Colon (tissue), 2 donors: ENCODE results near the gene QRICH2.
"Not testable (repeated sequence)": the region's sequence is repeated elsewhere in the genome, so short reads cannot be mapped to it uniquely, and the experiment has no call there.

Experiments
- FAIRE-seq: peaks from 2 replicates; lab custom pipeline; 2012; peaks lifted over from hg19 to GRCh38; lab: Jason Lieb, UNC
- donor health status: control.
- donor health status: control.

QRICH2 gene

DNA sequence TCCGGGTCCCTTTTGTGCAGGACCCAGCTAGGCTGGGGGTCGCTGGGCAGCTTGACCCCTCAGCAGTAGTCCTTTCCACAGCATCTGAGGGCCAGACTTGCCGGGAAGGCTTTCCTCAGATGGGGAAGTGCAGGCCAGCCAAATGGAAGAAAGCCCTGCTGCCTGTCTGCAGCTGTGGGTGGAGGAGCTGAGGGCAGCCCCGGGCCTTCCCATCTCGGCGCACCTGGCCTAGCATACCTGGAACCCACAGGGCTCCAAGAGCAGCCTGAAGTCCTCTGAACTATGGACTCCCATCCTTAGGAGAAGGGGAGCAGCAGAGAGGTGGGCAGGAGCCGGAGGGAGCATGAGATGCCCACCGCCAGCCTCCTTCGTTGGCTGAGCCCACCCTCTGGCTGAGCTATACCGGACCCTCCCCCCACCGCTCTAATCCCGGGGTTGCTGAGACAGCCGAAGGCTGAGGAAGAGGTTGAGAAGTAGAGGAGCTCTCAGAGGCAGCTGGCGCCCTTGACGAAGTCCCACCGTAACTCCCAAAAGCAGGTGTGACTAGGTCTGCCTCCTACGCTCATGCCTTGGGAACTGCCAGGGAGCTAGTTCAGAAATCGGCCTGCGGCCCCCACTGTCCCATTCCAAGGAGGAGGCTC is 29.7 kb downstream of the QRICH2 start:
- no peak for FAIRE-seq

DNA sequence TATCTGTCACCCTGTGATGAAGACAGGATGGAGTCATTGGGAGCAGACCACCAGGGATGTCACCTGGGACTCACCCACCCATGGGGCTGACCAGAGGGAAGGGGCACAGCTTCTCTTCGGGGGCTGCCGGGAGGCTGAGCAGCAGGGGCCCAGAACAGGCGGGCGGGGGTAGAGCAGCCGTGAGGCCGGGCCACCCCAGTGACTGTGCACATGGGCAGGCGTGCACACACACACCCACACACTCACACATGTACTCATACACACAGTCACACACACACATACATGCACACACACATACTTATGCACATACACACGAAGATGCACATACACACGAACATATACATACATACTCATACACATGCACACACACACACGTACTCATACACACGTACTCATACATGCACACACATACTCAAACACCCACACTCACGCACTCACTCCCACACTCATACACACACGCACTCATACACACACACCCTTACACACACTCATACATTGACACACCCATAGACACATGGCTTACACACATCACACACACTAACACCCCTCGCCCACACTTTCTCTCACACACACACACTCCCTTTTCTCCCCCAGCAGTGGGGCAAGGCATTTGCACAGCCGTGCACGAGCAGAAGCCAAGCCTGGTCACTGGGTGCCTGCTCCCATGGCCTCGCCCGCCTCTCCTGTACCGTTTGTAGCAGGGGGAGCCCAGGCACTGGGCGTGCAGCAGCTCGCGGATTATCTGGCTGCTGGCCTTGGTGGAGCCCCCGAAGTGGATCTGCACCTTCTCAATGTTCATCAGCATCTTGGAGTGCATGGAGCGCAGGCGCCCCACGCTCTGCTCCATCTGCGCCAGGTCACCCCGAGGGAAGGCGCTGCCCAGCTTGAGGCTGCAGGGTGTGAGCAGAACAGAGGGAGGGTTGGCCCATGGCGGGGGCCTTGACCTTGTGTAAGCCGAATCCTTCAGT is 30.5 kb downstream of the QRICH2 start:
- FAIRE-seq, result no peak

DNA sequence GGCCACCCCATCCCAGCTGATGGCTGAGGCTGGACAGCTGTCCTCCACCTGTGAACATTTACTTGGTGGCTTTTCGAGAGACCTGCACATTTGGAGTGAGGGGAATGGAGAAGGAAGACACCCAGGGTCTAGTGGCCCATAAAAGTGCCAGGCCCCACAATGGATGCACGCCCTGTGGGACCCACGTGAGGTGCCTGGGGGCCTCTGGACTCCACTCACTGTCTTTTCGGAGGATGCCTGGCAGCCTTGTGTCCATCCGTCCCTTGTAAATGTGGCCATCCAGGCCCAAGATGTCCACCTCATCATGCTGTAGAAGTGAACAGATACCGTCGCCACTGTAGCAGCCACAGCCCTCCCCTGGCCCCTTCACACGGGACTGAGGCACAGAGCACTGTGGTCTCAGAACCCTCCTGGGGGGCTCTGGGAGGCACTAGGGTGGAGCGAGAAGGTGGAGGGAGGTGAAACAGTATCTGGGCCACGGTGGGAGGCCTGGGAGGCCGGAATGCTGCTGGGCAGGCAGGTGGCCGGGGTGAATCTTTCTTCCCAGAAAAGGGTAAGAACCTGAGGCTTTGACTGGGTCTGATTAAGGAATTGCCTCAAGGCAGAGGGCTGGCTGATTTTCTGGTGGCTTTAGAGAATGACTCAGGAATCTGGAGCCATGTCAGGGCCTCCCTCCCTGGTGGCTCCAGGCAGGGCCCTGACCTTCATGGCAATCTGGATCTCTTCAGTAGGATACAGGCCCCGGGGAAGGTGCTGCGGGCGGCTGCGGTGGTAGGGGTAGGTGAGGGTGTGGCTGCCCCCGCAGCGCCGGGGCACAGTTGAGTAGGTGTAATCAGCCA is 31.4 kb downstream of the QRICH2 start:
- FAIRE-seq, result no peak

DNA sequence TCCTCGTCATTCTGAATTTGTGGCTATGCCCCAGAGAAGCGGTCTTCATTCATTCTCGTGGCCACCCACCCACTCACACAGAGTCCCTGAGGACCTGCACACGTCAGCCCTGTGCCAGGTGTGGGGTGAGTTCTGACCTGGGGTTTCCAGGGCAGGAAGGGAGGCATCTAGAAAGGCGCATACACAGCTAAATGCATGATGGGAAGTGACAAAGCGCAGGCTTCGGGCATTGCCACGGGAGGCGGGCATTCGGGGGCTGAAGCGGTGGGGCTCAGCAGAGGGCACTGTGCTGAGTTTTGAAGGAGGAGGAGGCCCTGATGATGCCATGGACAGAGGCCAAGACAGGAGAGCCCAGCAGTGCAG is 32.0 kb downstream of the QRICH2 start:
- no peak for FAIRE-seq

- FAIRE-seq, result no peak
Measured at GRCh38 chr17:76275382-76276068, 32.6 kb downstream of the QRICH2 start.

DNA sequence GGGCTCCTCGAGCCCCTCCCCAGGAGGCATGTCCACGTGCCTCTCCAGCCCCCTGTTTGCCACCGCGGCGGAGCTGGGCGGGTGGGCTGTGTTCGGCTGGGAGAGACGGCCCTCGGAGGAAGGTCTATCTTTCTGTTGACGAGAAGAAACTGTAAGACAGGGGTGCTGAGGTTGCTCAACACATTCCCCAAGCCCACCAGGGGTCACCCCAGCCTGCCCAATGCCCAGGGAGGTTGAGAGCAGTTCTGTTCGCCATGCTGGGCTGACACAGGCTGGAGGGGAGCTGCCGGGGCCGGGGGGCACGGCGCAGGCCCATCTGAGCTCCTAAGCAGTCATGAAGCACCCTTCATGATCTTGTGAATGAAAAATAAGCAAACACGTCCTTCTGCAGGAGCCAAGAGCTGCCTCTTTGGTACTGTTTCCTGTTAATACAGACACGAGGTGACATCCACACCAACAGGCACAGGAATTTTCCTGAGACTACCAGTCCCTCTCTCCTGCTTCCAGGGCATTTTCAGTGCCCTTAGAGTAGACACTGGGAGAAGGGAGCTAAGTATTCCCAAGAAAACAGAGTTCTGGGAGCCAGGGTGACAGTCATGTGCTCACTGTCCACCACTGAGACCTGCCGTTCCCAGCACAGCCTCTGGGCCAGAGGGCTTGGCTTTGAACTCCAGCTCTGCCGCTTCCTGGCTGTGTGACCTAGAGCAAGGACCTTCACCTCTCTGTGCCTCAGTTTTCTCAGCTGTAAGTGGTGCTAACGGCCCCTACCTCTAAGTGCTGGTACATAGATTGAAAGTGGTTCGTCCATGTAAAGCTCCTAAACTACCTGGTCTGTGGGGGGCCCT is 33.7 kb downstream of the QRICH2 start:
- no peak for FAIRE-seq

DNA sequence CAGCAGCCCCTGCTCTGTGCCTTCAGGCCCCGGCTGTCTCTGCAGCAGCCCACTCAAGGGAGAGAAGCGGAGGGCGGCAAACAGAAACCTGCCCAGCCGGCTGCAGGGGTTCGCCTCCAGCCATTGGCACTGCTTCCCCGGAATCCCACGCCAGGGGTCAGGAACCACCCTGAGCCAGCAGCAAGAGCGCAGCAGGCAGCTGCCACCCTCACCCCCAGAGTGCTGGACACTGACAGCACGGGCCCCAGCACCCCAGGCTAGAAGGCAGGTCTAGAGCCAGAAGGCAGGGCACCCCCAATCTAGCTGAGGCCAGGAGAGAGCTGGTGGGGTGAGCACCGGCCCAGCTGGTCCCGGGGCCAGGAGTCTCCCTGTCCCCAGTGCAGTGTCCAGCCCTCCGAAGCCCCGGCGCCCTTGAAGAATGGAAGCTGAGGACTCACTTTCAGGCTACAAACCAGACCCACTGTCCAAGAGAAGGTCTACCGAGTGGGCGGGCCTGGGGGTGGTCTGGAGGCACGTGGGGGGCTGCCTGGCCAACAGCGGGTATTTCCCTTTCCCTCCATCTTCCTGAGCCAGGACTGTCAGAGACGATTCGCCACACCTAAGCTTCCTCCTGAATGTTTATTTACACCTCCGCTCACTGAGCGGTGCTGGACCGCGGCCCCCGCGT is 34.5 kb downstream of the QRICH2 start:
- FAIRE-seq, result no peak

GRCh38 chr17:76272541-76273444 is 35.3 kb downstream of the QRICH2 start:
- no peak for FAIRE-seq

DNA sequence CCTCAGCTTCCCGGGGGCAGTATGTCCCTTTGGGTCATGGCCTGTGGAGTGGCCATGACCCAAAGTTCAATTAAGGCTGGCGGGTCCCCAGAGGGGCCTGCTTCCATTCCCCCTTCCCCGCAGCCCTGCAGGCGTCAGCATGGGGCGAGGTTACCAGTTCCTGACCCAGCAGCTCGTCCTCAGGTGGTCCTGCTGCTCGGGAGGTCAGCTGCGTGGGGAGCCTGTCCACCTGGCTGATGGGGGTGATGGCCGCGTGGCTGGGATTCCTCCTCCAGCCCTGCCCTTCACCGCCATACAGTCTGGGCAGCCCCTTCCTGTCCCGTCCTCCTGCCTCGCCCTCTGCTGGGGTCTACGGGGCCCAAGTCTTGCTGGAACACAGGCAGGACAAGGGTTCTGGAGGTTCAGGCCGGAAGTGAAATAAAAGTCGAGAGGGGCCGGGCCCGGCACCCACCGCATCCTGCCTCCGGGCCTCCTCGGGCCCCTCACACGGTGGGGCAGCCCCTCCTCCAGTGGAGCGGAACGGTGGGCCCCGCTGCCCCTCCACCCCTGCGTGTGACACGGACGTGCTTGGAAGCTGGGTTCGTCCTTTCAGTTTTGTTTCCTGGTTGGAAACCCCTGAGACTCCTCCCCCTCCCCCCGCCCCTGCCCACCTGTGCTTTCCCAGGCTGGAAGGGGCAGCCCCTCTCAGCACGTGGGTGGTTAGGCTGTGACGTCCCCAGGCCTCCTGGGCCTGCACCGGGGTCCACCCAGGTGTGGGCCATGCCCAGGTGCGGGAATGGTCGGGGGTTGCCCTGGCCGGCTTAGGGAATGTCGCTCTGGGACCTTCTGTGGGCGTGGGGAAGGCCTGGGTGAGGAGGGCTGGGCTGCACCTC is 36.2 kb downstream of the QRICH2 start:
- FAIRE-seq, result no peak

GRCh38 chr17:76270770-76271668 is 37.1 kb downstream of the QRICH2 start:
- FAIRE-seq, result no peak

- FAIRE-seq, result no peak
Measured at GRCh38 chr17:76270127-76270592, 37.9 kb downstream of the QRICH2 start.

GRCh38 chr17:76268991-76269981 is 38.8 kb downstream of the QRICH2 start:
- no peak for FAIRE-seq

GRCh38 chr17:76268015-76268749 is 39.9 kb downstream of the QRICH2 start:
- no peak for FAIRE-seq

DNA sequence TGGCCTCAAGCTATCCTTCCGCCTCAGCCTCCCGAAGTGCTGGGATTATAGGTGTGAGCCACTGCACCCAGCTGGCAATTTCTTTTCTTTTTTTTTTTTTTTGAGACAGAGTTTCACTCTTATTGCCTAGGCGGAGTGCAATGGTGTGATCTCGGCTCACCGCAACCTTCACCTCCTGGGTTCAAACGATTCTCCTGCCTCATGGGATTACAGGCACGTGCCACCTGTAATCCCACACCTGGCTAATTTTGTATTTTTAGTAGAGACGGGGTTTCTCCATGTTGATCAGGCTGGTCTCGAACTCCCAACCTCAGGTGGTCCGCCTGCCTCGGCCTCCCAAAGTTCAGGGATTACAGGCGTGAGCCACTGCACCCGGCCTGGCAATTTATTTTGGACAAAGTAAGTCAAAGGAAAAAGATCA is 40.5 kb downstream of the QRICH2 start:
- not testable (repeated sequence) for FAIRE-seq

DNA sequence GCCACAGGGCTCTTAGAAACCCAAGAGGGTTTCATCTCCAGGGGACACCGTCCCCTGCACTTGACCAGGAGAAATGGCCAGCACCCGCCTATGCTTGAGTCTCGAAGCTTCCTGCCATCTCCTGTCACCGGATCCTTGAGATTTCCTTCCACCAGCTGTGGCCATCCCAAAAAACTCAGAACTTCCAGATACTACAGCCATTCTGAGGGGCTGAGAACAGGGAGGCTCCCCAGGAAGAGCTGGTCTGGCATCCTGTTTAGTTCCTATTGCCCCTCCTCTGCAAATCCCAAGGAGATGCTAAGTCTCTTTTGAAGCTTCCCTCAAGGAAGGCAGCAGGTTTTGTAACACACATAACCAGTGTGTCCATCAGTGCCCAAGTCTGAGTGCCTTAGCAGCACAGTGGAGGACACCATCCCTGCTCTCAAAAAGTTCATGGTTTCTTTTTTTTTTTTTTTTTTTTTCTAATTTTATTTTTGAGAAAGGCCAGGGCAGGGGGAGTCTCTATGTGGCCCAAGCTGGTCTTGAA is 41.0 kb downstream of the QRICH2 start:
- no peak for FAIRE-seq
